ENCODE data around the gene CDADC1.

Gene CDADC1

GRCh38 chr13:49296659-49297058, 48.9 kb downstream of the CDADC1 start:
- no peak for DNase-seq

GRCh38 chr13:49297338-49297737, 49.6 kb downstream of the CDADC1 start:
- no peak for DNase-seq

GRCh38 chr13:49298416-49298815, 50.7 kb downstream of the CDADC1 start:
- DNase-seq, result no peak

- DNase-seq, result no peak
Observed at GRCh38 chr13:49298903-49299605, 51.3 kb downstream of the CDADC1 start.

GRCh38 chr13:49300276-49300675, 52.6 kb downstream of the CDADC1 start:
- DNase-seq, result no peak

GRCh38 chr13:49300739-49301589, 53.2 kb downstream of the CDADC1 start:
- DNase-seq, result peak; percentile 73

- DNase-seq, result no peak
Observed at GRCh38 chr13:49302222-49302621, 54.5 kb downstream of the CDADC1 start.

- DNase-seq, result no peak
Observed at GRCh38 chr13:49302817-49303216, 55.1 kb downstream of the CDADC1 start.

- DNase-seq, result no peak
Observed at GRCh38 chr13:49303533-49304252, 56.0 kb downstream of the CDADC1 start.

- no peak for DNase-seq
Observed at GRCh38 chr13:49304356-49304755, 56.6 kb downstream of the CDADC1 start.

GRCh38 chr13:49304763-49305700, 57.3 kb downstream of the CDADC1 start:
- no peak for DNase-seq

- no peak for DNase-seq
Observed at GRCh38 chr13:49305792-49306425, 58.2 kb downstream of the CDADC1 start.

- no peak for DNase-seq
Observed at GRCh38 chr13:49307365-49307764, 59.6 kb downstream of the CDADC1 start.

GRCh38 chr13:49308097-49308875, 60.6 kb downstream of the CDADC1 start:
- DNase-seq, result peak; percentile 30

GRCh38 chr13:49308921-49309408, 61.2 kb downstream of the CDADC1 start:
- DNase-seq, result no peak

GRCh38 chr13:49310251-49310650, 62.5 kb downstream of the CDADC1 start:
- no peak for DNase-seq

GRCh38 chr13:49311816-49312215, 64.1 kb downstream of the CDADC1 start:
- no peak for DNase-seq

GRCh38 chr13:49314344-49314882, 66.7 kb downstream of the CDADC1 start:
- DNase-seq, result peak; percentile 22

GRCh38 chr13:49315036-49315565, 67.4 kb downstream of the CDADC1 start:
- DNase-seq, result peak; percentile 35
